GM23248 (cell line): ENCODE measurements around the gene MFAP5.
"Not testable (repeated sequence)": the region's sequence is repeated elsewhere in the genome, so short reads cannot be mapped to it uniquely, and the experiment has no call there.

Experiments used
- EZH2 ChIP-seq: fragments of 200-600 bp; sonication (generic); IDR thresholded peaks from 2 replicates; pipeline ENCODE4 v1.6.1; 2018; ENCODE audit warnings: antibody characterized with exemption, mild to moderate bottlenecking; ENCODE audit not compliant: insufficient read depth, poor library complexity, severe bottlenecking
- EZH2phosphoT487 ChIP-seq: fragments of 200-600 bp; sonication (generic); IDR thresholded peaks from 2 replicates; pipeline ENCODE4 v1.6.1; 2018; ENCODE audit warnings: antibody characterized with exemption, moderate library complexity, mild to moderate bottlenecking, low read depth; ENCODE audit not compliant: insufficient read depth

DNA sequence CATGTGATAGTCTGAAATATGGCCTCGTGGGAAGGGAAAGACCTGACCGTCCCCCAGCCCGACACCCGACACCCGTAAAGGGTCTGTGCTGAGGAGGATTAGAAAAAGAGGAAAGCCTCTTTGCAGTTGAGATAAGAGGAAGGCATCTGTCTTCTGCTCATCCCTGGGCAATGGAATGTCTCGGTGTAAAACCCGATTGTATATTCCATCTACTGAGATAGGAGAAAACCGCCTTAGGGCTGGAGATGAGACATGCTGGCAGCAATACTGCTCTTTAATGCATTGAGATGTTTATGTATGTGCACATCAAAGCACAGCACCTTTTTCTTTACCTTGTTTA lies 26.6 kb downstream of the MFAP5 start:
- TF ChIP-seq EZH2, EZH2phosphoT487: not testable (repeated sequence)
